Thyroid gland (tissue), 4 donors: Measurements from ENCODE around the gene GBE1. TPM values are rescaled to one million over a fixed set of nuclear protein-coding genes. Genes with fewer than 3 reads are reported as not detected.

Experiments used
- DNase-seq, 2 donors: peaks; one replicate each; pipeline ENCODE4 v3.0.0-alpha.2; 2019
- H3K27ac ChIP-seq, 3 donors: fragments of 200-600 bp; sonication (generic); 1 replicate in 2 of 3; 2 replicates in 1 of 3; pipeline ENCODE4 v1.5.1; 2016 to 2019; ENCODE audit warnings: mild to moderate bottlenecking in 1 of 3, moderate library complexity in 1 of 3
- H3K27me3 ChIP-seq: fragments of 200-600 bp; sonication (generic); one replicate; pipeline ENCODE4 v1.5.1; 2019
- H3K36me3 ChIP-seq, 2 donors: fragments of 200-600 bp; sonication (generic); one replicate each; pipeline ENCODE4 v1.5.1; 2016 to 2019
- H3K4me1 ChIP-seq, 2 donors: fragments of 200-600 bp; sonication (generic); one replicate each; pipeline ENCODE4 v1.5.1; 2017 to 2019
- H3K4me3 ChIP-seq, 3 donors: fragments of 200-600 bp; sonication (generic); replicated peaks in 1 of 3; 1 replicate in 2 of 3; 2 replicates in 1 of 3; pipeline ENCODE4 v1.5.1; 2016; ENCODE audit warnings: mild to moderate bottlenecking in 1 of 3
- H3K9me3 ChIP-seq: fragments of 200-600 bp; sonication (generic); one replicate; pipeline ENCODE4 v1.5.1; 2017
- CTCF ChIP-seq, 6 experiments: fragments of 200-600 bp in 3 of 6; fragments of 450-650 bp in 3 of 6; sonication (generic) in 3 of 6; IDR thresholded peaks; one replicate each; pipeline ENCODE4 v1.5.1; 2016 to 2019; ENCODE audit warnings: antibody characterized with exemption in 6 of 6, mild to moderate bottlenecking in 2 of 6, inconsistent platforms in 1 of 6, moderate library complexity in 1 of 6
- POLR2A ChIP-seq, 2 donors: fragments of 450-650 bp; IDR thresholded peaks; one replicate each; pipeline ENCODE4 v1.6.1; 2017; ENCODE audit warnings: antibody characterized with exemption in 2 of 2, mild to moderate bottlenecking in 2 of 2, moderate library complexity in 1 of 2
- WGBS, 2 donors: methylation state at CpG; one replicate each; pipeline ENCODE4 v1.1.5; 2017; 5-methylcytosine and 5-hydroxymethylcytosine counted together
- intact Hi-C: fragments of 100-400 bp; cut with DNase I; formaldehyde crosslinking; loops from one replicate; pipeline ENCODE4 v1.15.1; 2023
- total RNA-seq, 4 donors: library from RNA; depleted of rRNA; stranded (reverse); fragments of >200 nt; gene quantifications; one replicate each; pipeline ENCODE4 v1.2.3, GENCODE V29; 2016

Gene GBE1
- total RNA-seq, 4 donors from 2014 or later = 33.4 to 58.4 (median 40.8) TPM

- Histone ChIP-seq H3K27ac (no peak overlapping the region), H3K27me3 (no peaks in the 10 kb centered on the region), H3K4me1 (no peaks in the 10 kb centered on the region), H3K36me3 (no peaks in the 10 kb centered on the region), H3K9me3 (no peaks in the 10 kb centered on the region), H3K4me3 (no peak overlapping the region)
- WGBS, 2 donors = 68 to 70% methylated on average over 1 of the region's 1 CpG
- intact Hi-C loops = no loop called here
- DNase-seq = no peak
- TF ChIP-seq CTCF (IDR thresholded peaks at IDR 0.05) (no peak), POLR2A (IDR thresholded peaks at IDR 0.05) (no peak)
Observed at GRCh38 chr3:81554388-81554787, 207.1 kb downstream of the GBE1 start.

- Histone ChIP-seq H3K4me1 (no peaks in the 10 kb centered on the region), H3K9me3 (no peaks in the 10 kb centered on the region), H3K27me3 (no peaks in the 10 kb centered on the region), H3K27ac (no peak overlapping the region), H3K4me3 (no peak overlapping the region), H3K36me3 (no peaks in the 10 kb centered on the region)
- TF ChIP-seq CTCF (IDR thresholded peaks at IDR 0.05) (no peak), POLR2A (IDR thresholded peaks at IDR 0.05) (no peak)
- intact Hi-C loops = no loop called here
- WGBS, 2 donors = 98 to 100% methylated on average over 2 of the region's 2 CpGs
- no peak for DNase-seq
Observed at GRCh38 chr3:81550415-81550814, 211.0 kb downstream of the GBE1 start.

- no peak overlapping the region for H3K27ac ChIP-seq
- WGBS, 2 donors = 92% methylated on average over 2 of the region's 2 CpGs
- DNase-seq = no peak
- H3K27me3 ChIP-seq = no peaks in the 10 kb centered on the region
- no peak overlapping the region for H3K4me3 ChIP-seq
- no peaks in the 10 kb centered on the region for H3K9me3 ChIP-seq
- H3K4me1 ChIP-seq = no peaks in the 10 kb centered on the region
- intact Hi-C loops = no loop called here
- TF ChIP-seq CTCF (IDR thresholded peaks at IDR 0.05) (no peak), POLR2A (IDR thresholded peaks at IDR 0.05) (no peak)
- H3K36me3 ChIP-seq = no peaks in the 10 kb centered on the region
Observed at GRCh38 chr3:81549831-81550230, 211.6 kb downstream of the GBE1 start.

- no peak for DNase-seq
- WGBS, 2 donors = 82 to 86% methylated on average over 1 of the region's 1 CpG
- TF ChIP-seq POLR2A (IDR thresholded peaks at IDR 0.05) (no peak), CTCF (IDR thresholded peaks at IDR 0.05) (no peak)
- Histone ChIP-seq H3K9me3 (no peaks in the 10 kb centered on the region), H3K27ac (no peak overlapping the region), H3K36me3 (no peaks in the 10 kb centered on the region), H3K4me1 (no peaks in the 10 kb centered on the region), H3K4me3 (no peak overlapping the region), H3K27me3 (no peaks in the 10 kb centered on the region)
- intact Hi-C loops = no loop called here
Observed at GRCh38 chr3:81549388-81549787, 212.1 kb downstream of the GBE1 start.

- H3K27me3 ChIP-seq = no peaks in the 10 kb centered on the region
- no peaks in the 10 kb centered on the region for H3K36me3 ChIP-seq
- DNase-seq = no peak
- no peaks in the 10 kb centered on the region for H3K4me1 ChIP-seq
- H3K27ac ChIP-seq = no peak overlapping the region
- WGBS, 2 donors = 93 to 98% methylated on average over 2 of the region's 2 CpGs
- intact Hi-C loops = no loop called here
- TF ChIP-seq POLR2A (IDR thresholded peaks at IDR 0.05) (no peak), CTCF (IDR thresholded peaks at IDR 0.05) (no peak)
- H3K9me3 ChIP-seq = no peaks in the 10 kb centered on the region
- no peak overlapping the region for H3K4me3 ChIP-seq
Observed at GRCh38 chr3:81545572-81545971, 215.9 kb downstream of the GBE1 start.
